Activated naive CD8-positive, alpha-beta T cell treated with anti-CD3 and anti-CD28 coated beads for 36 hours (primary cell): Measurements from ENCODE around the gene SLITRK6. TPM values are rescaled to one million over a fixed set of nuclear protein-coding genes. Genes with fewer than 3 reads are reported as not detected.

Experiments
- DNase-seq: peaks from one replicate; pipeline ENCODE4 v3.0.0; 2021
- H3K27ac Mint-ChIP-seq: one replicate; pipeline ENCODE4 v1.8.0; 2022; ENCODE audit warnings: mild to moderate bottlenecking, moderate library complexity, mixed read lengths
- H3K27me3 Mint-ChIP-seq: one replicate; pipeline ENCODE4 v1.8.0; 2022; ENCODE audit warnings: mild to moderate bottlenecking, mixed read lengths
- H3K36me3 Mint-ChIP-seq: one replicate; pipeline ENCODE4 v1.8.0; 2021; ENCODE audit warnings: mild to moderate bottlenecking, mixed read lengths
- H3K4me1 Mint-ChIP-seq: one replicate; pipeline ENCODE4 v1.8.0; 2021; ENCODE audit warnings: mixed read lengths
- H3K4me3 Mint-ChIP-seq: one replicate; pipeline ENCODE4 v1.8.0; 2022; ENCODE audit warnings: mild to moderate bottlenecking, moderate library complexity, mixed read lengths
- H3K9me3 Mint-ChIP-seq: one replicate; pipeline ENCODE4 v1.8.0; 2022; ENCODE audit warnings: mixed read lengths
- total RNA-seq, 2 experiments: library from RNA; stranded (reverse); gene quantifications; one replicate each; pipeline ENCODE4 v1.2.3, GENCODE V29; 2021

Gene SLITRK6, protein sequence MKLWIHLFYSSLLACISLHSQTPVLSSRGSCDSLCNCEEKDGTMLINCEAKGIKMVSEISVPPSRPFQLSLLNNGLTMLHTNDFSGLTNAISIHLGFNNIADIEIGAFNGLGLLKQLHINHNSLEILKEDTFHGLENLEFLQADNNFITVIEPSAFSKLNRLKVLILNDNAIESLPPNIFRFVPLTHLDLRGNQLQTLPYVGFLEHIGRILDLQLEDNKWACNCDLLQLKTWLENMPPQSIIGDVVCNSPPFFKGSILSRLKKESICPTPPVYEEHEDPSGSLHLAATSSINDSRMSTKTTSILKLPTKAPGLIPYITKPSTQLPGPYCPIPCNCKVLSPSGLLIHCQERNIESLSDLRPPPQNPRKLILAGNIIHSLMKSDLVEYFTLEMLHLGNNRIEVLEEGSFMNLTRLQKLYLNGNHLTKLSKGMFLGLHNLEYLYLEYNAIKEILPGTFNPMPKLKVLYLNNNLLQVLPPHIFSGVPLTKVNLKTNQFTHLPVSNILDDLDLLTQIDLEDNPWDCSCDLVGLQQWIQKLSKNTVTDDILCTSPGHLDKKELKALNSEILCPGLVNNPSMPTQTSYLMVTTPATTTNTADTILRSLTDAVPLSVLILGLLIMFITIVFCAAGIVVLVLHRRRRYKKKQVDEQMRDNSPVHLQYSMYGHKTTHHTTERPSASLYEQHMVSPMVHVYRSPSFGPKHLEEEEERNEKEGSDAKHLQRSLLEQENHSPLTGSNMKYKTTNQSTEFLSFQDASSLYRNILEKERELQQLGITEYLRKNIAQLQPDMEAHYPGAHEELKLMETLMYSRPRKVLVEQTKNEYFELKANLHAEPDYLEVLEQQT
- total RNA-seq: not detected

DNA sequence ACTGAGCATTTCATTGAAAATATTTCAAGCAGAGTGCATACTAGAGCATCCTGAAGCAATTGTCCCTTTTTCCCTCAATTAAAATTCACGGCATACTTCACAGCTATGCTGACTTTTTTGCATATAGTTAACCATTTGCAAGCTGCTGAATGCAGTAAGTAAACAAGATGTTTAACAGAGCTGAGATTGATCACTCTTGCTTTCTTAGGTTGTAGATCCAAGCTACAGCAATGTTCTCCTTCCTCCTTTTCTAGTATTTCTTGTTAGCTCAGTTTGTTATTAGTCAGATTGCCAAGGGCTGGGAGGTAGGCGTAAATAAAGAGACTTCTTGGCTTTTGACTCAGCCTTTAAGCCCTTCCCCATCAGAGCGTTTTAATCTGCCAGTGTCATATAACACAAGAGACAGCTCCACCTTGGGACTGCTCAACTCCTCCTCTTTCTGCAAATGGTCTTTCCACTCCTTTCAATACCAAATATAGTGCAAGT lies at the start of gene SLITRK6:
TSS of gene SLITRK6 (minus strand) at position 323 of the 486 bp plus-strand sequence. CDS start 2,911 bp downstream, outside the sequence.
- Mint-ChIP-seq H3K36me3 (no peaks in the 10 kb centered on the region), H3K4me1 (no peaks in the 10 kb centered on the region), H3K9me3 (no peaks in the 10 kb centered on the region), H3K4me3 (no peak within 1 kb of the TSS), H3K27me3 (no peaks in the 10 kb centered on the region), H3K27ac (no peak within 1 kb of the TSS)
- no peak for DNase-seq

DNA sequence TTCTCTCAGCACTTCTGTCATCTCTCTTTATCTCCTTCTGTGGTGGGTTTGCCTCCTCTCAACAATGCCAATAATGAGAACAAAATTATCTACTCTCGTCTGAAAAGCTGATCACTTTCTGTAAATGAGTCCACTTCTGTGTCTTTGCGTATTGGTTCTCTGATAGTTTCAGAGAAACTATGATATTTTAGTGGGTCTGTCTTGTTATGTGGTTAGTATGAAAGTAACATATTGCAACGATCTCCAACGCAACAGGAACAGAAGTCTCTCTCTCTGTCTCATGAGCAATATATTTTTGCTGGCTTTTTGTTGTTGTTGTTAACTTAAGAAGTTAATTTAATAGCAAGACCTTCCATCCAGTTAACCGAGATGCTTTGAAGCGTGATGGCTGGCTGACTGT lies 47.8 kb upstream of the SLITRK6 start:
- no peaks in the 10 kb centered on the region for H3K27me3 Mint-ChIP-seq
- H3K36me3 Mint-ChIP-seq: no peaks in the 10 kb centered on the region
- H3K4me1 Mint-ChIP-seq: no peaks in the 10 kb centered on the region
- H3K4me3 Mint-ChIP-seq: no peak overlapping the region
- H3K9me3 Mint-ChIP-seq: peaks cover 9% of the 10 kb centered on the region
- no peak overlapping the region for H3K27ac Mint-ChIP-seq
- DNase-seq: no peak

DNA sequence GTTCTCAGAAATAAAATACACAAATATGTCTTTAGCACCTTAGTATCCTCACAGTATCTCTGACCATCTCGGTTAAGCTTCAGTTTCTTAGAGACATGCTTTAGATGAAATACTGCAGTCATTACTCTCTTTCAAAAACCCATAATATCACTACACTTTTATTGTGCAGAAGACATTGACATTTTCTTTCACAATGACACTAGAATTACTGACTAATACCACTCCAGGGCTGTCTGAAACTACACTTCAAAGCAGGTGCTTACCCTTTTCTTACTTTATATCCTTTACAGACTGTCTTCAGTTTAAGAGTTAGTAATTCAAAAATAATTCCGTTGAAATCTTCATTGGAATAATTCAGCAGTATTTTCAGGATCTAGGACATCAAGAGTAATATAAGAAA lies 42.2 kb upstream of the SLITRK6 start:
- H3K4me1 Mint-ChIP-seq: no peaks in the 10 kb centered on the region
- H3K27ac Mint-ChIP-seq: no peak overlapping the region
- no peaks in the 10 kb centered on the region for H3K27me3 Mint-ChIP-seq
- no peak overlapping the region for H3K4me3 Mint-ChIP-seq
- DNase-seq: no peak
- H3K9me3 Mint-ChIP-seq: no peaks in the 10 kb centered on the region
- no peaks in the 10 kb centered on the region for H3K36me3 Mint-ChIP-seq

DNA sequence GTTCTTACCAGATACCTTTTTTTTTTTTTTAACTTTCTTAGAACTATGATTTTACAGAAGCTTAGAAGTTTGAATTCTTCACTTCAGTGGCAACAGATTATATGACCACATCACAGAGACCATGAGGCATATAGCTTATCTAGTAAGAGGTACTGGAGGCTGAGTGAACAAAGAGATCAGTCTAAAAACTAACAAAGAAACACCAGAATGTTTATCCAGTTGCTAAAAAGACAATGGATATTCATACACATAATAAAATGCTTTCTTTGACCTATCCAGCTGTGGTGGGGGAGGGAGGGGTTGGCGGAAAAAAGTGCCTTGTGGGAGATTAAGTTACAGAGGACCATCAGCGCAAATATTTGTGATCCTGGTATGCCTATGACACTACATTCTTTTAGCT lies 34.7 kb upstream of the SLITRK6 start:
- no peak overlapping the region for H3K4me3 Mint-ChIP-seq
- DNase-seq: no peak
- H3K27ac Mint-ChIP-seq: no peak overlapping the region
- no peaks in the 10 kb centered on the region for H3K9me3 Mint-ChIP-seq
- H3K4me1 Mint-ChIP-seq: no peaks in the 10 kb centered on the region
- no peaks in the 10 kb centered on the region for H3K36me3 Mint-ChIP-seq
- no peaks in the 10 kb centered on the region for H3K27me3 Mint-ChIP-seq

DNA sequence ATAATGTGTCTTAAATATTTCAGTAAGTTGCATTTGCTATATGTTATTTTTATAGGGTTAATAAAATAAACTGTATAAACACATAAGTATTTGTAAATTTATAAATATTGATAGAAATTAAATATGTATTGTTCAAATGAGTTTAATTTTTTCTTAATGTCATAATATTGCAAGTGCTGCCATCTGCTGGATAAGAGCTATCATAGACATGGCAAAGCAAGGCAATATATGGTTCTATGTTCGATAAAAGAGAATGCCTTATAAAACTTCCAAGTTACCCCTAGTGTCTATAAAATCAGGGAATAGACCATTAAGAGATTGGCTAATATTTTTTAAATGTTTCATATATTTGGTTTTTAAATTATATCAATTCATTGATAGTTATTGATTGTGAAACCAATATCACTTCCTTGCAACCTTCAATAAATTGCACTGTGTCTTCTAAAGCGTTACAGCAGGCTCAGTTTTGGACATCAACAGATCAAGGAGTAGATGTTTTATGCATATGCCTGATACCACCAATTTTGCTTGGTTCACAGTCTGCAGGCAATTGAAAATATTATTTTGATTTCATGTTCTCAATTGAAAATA lies 29.0 kb upstream of the SLITRK6 start:
- Mint-ChIP-seq H3K4me3 (no peak overlapping the region), H3K4me1 (no peaks in the 10 kb centered on the region), H3K36me3 (no peaks in the 10 kb centered on the region), H3K27me3 (no peaks in the 10 kb centered on the region), H3K9me3 (no peaks in the 10 kb centered on the region), H3K27ac (no peak overlapping the region)
- DNase-seq: no peak

DNA sequence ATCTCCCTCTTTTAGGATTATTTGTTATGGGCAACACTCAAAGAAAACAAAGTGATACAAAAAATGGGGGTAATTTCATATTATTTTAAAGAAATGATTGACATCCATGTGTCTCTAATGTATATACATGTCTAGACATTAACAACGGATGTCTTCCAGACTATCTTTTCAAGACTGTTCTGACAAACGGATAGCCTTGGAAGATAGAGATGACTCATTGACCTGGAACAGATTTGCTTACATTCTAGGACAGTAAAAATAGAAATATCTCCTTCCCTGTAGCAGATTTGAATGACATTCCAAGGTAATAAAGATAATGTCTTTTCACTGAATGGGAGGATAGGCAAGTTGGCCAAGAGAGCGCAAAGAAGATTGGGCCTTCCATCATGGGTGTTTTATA lies 26.2 kb upstream of the SLITRK6 start:
- DNase-seq: no peak
- Mint-ChIP-seq H3K27ac (no peak overlapping the region), H3K4me3 (no peak overlapping the region), H3K27me3 (no peaks in the 10 kb centered on the region), H3K9me3 (no peaks in the 10 kb centered on the region), H3K36me3 (no peaks in the 10 kb centered on the region), H3K4me1 (no peaks in the 10 kb centered on the region)

DNA sequence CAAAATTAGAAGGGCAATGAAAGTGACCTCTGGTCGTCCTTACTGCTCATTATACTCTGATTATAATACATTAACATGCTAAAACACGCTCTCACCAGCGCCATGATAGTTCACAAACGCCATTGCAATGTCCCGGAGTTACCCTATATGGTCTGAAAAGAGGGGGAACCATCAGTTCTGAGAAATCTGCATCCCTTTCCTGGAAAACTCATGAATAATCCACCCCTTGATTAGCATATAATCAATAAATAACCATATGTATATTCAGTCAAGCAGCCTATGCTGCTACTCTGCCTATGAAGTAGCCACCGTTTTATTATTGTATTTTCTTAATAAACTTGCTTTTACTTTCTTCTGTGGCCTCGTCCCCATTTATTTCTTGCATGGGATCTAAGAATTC lies 24.6 kb upstream of the SLITRK6 start:
- no peak for DNase-seq
- no peaks in the 10 kb centered on the region for H3K36me3 Mint-ChIP-seq
- H3K4me3 Mint-ChIP-seq: no peak overlapping the region
- H3K9me3 Mint-ChIP-seq: no peaks in the 10 kb centered on the region
- no peaks in the 10 kb centered on the region for H3K27me3 Mint-ChIP-seq
- H3K27ac Mint-ChIP-seq: no peak overlapping the region
- no peaks in the 10 kb centered on the region for H3K4me1 Mint-ChIP-seq

DNA sequence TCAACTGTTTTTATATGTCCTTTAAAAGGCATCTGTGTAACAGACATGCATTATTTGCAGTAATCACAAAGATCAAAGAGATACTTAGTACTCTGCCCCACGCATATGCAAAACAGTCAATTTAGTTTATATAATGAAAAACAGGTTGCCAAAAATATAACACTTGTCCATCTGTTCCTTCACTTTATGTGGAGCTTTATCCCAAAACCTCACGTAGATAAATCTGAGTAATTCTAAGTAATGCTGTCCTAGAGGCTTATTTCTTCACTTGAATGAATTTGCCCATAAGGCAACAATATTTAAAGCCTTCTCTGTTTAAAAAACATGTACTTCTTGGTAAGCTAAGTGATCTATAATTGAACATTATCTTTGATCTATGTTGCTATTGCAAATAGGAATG lies 20.3 kb upstream of the SLITRK6 start:
- Mint-ChIP-seq H3K4me3 (no peak overlapping the region), H3K9me3 (peaks cover 2% of the 10 kb centered on the region), H3K36me3 (no peaks in the 10 kb centered on the region), H3K27me3 (no peaks in the 10 kb centered on the region), H3K27ac (no peak overlapping the region), H3K4me1 (no peaks in the 10 kb centered on the region)
- no peak for DNase-seq

DNA sequence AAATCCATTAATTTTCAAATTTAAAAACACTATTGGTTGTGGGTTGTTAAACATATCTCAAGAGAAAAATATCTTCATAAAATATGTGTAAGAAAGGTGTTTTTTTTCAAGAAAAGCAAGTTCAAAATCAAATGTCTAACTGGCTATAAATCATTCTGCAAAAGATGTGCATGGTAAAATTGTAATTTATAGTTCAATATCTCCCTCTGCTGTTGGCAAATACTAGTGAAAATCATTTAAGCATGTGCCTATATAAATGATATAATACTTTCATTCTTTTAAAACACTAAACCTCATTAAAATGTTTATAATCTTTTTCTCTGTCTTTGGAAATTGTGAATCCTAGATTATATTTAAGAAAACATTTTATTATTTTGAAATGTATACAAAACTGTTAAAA lies 17.2 kb upstream of the SLITRK6 start:
- Mint-ChIP-seq H3K36me3 (no peaks in the 10 kb centered on the region), H3K4me1 (no peaks in the 10 kb centered on the region), H3K27me3 (no peaks in the 10 kb centered on the region), H3K27ac (no peak overlapping the region), H3K4me3 (no peak overlapping the region), H3K9me3 (peaks cover 2% of the 10 kb centered on the region)
- DNase-seq: no peak

DNA sequence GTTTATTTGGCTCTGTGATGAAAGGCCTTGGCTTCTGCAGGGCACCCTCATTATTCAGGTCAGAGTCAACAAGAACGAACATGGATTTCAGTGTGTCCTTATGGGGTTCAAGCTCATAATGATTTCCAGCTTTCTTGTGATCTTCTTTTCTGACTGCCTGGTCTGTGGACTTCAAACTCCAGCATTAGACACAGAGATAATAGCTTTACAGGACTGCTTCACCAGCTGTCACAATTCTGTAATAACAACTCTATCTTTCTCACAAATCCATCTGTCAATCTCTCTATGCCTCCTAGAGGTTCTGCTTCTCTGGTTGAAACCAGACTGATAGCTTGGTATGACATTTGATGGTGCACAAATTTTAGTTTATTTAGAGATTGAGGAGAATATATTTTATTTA lies 13.1 kb upstream of the SLITRK6 start:
- Mint-ChIP-seq H3K9me3 (peaks cover 2% of the 10 kb centered on the region), H3K27me3 (no peaks in the 10 kb centered on the region), H3K4me1 (no peaks in the 10 kb centered on the region), H3K36me3 (no peaks in the 10 kb centered on the region), H3K27ac (no peak overlapping the region), H3K4me3 (no peak overlapping the region)
- no peak for DNase-seq

DNA sequence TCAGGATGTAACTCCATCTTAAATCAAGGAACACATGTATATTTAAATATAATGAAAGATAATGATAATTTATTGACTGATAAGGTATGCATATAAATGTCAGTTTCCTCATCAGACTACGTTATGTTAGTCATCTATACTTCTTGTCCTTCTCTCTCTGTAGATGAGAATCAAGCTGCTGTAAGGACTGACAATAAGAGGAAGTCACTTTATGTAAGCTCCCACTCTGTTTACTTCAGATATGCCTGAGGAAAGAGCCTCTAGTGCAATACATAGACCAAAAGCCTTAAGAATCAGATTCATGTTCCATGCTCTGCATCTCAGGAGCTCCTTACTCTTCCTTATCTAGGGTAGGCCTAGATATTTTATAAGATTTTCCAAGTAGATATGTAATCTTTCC lies 9.6 kb upstream of the SLITRK6 start:
- no peak for DNase-seq
- Mint-ChIP-seq H3K36me3 (no peaks in the 10 kb centered on the region), H3K27ac (no peak overlapping the region), H3K4me1 (no peaks in the 10 kb centered on the region), H3K9me3 (no peaks in the 10 kb centered on the region), H3K4me3 (no peak overlapping the region), H3K27me3 (no peaks in the 10 kb centered on the region)

DNA sequence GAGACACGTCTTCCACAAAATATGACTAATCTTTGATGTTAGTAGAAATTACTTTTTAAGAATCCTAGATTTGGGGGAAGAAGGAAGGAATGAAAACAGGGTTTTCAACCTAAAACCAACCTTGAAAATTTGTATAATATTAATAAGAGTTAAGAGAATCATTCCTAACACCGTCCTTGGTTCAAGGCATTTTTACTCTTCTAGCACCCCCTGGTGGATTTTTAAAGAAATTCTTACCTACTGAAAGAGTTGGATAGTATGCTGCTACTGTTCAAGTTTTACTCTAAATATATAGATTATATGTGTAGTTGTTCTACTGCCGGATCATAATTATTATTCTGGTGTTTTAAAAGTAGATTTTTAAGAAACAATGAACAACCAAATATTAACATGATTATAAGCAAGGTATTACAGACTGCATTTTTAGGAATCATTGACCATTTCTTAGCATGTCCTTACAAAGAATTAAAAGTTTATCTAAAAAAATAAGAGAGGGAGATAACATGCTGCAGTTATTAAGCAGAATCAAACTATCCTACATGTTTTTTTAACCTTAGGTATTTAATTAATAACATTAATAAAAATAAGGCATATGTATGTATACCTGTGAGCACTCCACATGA lies 7.4 kb upstream of the SLITRK6 start:
- Mint-ChIP-seq H3K4me1 (no peaks in the 10 kb centered on the region), H3K9me3 (no peaks in the 10 kb centered on the region), H3K36me3 (no peaks in the 10 kb centered on the region), H3K27me3 (no peaks in the 10 kb centered on the region), H3K4me3 (no peak overlapping the region), H3K27ac (no peak overlapping the region)
- DNase-seq: no peak

DNA sequence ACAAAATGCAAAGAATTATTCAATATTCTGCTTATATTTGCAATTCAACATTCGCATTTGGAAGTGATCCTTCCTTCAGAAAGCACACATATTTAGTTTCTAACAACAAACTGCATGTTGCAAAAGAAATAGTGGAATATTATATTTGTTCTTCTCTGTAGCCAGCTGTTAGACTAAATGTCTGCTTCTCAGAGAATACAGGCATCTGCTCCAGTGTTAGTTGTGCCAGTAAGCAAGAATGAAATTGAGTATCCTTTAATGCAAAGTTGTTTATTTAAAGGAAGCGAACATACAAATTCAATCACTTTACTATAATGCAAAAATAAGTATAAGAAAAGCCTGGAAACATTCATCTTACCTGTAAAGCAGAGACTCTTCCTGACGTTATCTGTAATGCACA lies 663 bp downstream of the SLITRK6 start:
- DNase-seq: no peak
- Mint-ChIP-seq H3K9me3 (no peaks in the 10 kb centered on the region), H3K27me3 (no peaks in the 10 kb centered on the region), H3K4me3 (no peak overlapping the region), H3K36me3 (no peaks in the 10 kb centered on the region), H3K27ac (no peak overlapping the region), H3K4me1 (no peaks in the 10 kb centered on the region)

DNA sequence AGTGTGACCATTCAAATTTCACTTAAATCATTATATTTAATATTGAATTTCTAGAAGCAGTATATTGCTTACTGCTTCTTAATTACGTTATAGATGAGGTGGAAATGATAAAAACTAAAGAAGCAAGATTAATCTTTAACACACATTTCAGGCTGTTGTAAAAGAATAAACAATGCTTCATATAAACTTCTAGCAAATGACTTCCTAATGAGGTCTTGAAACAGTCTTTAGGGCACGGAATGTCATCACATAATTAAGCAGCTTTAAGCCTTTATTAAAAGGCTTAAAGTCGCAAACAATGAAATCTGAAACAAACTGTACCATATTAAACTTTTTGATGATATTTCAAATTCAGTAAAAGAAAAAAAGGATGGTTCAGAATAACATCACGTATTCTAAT lies 1.9 kb downstream of the SLITRK6 start:
- Mint-ChIP-seq H3K4me1 (no peaks in the 10 kb centered on the region), H3K36me3 (no peaks in the 10 kb centered on the region), H3K27me3 (no peaks in the 10 kb centered on the region), H3K27ac (no peak overlapping the region), H3K4me3 (no peak overlapping the region), H3K9me3 (no peaks in the 10 kb centered on the region)
- no peak for DNase-seq

DNA sequence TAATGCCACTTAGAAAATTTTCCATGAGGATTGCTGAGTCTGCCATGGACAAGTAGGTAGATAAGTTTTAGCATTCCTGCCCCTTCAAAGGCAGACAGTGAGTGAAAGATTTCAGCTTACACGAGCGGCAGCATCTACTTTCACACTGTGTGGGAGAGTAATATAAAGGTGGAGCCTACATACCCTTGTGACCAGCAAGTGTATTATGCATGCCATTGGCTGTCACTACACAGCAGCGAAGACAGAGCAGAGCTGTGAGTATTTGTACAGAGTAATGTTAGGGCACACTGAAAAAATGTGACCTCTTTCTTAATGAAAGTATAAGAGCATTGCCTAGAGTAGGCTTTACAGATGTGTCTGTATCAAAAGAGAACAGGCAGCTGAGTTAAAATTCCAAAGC lies 14.0 kb downstream of the SLITRK6 start:
- no peaks in the 10 kb centered on the region for H3K9me3 Mint-ChIP-seq

More for the DNA sequence above, 14.0 kb downstream of the SLITRK6 start:
- no peak overlapping the region for H3K4me3 Mint-ChIP-seq
- H3K27ac Mint-ChIP-seq: no peak overlapping the region
- H3K27me3 Mint-ChIP-seq: no peaks in the 10 kb centered on the region
- no peaks in the 10 kb centered on the region for H3K36me3 Mint-ChIP-seq
- no peaks in the 10 kb centered on the region for H3K4me1 Mint-ChIP-seq
- DNase-seq: no peak
